Cardiac septum (tissue), 1 donor: Measurements from ENCODE around the gene GBGT1. TPM values are rescaled to one million over a fixed set of nuclear protein-coding genes. Genes with fewer than 3 reads are reported as not detected.

Experiments
- DNase-seq: peaks from one replicate; pipeline ENCODE4 v3.0.0-alpha.2; 2020; ENCODE audit warnings: low spot score
- intact Hi-C: fragments of 100-400 bp; cut with DNase I; formaldehyde crosslinking; loops from one replicate; pipeline ENCODE4 v1.14.0; 2022
- total RNA-seq: library from RNA; stranded (reverse); fragmentation: NEBNext Ultra II Directional; extraction: Animal tissue kit (Norgen Biotek cat#: 25700); gene quantifications from one replicate; pipeline ENCODE4 v1.2.1, GENCODE V29; 2021
- donor health status: DM: no; HTN: no; CAD: no.

Gene GBGT1
- total RNA-seq, 1 donor from 2014 or later: 4.6 TPM

DNA sequence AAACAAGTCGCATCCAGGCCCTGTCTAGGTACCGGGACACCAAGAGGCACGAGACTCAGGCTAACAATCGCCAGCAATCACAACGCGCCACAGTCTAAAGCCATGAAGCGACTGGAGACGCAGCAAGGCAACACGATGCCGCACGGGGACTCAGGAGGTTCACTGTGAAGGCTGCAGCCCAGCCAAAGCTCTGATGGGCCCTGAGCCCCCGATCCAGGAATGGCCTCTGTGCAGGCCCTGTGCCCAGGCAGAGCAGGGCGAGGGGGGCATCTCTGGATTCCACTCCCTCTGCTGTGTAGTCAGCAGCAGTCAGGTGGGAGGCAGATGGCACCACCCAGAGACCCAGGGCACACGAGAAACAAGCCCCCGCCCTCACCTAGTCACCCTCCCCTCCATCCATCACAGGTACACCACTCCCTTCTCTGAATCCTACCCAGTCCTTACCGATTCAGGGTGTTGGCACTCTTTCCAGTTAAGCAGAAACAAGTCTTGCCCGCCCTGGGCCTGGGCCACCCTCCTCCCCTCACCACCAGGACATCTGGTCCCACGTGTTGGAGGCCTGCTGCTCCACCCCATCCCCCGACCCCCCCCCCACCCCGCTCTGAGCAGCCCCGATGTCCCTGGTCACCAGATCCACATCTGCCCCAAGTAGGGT is 43.7 kb downstream of the GBGT1 start:
- intact Hi-C loops: loop anchor here (2.0 kb wide), 1 partner anchor 29 kb away; no protein-coding TSS in a partner anchor
- no peak for DNase-seq

GRCh38 chr9:133119103-133119845 is 44.4 kb downstream of the GBGT1 start:
- DNase-seq: no peak
- intact Hi-C loops: no loop called here

GRCh38 chr9:133118568-133118967 is 45.1 kb downstream of the GBGT1 start:
- no peak for DNase-seq
- intact Hi-C loops: no loop called here

DNA sequence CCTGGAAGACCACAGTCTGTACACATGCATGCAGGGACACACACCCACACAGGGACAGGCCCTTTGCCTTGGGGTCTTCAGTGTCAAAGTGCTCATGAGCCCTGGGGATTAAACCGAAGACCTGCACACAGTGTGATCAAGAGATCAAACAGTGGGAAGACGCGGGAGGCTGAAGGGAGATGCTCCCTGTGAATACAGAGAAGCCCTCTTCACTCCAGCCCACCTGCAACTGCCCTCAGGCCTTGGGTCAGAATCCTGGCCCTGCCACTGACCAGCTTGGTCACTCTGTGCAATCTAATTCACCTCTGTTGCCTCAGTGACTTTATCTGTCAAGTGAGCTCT is 45.6 kb downstream of the GBGT1 start:
- DNase-seq: no peak
- intact Hi-C loops: no loop called here

- intact Hi-C loops: no loop called here
- no peak for DNase-seq
Measured at GRCh38 chr9:133117271-133118178, 46.2 kb downstream of the GBGT1 start.

- no peak for DNase-seq
Measured at GRCh38 chr9:133116346-133117231, 47.1 kb downstream of the GBGT1 start.

GRCh38 chr9:133115604-133116345 is 47.9 kb downstream of the GBGT1 start:
- intact Hi-C loops: no loop called here
- no peak for DNase-seq

More at GRCh38 chr9:133116346-133117231, 47.1 kb downstream of the GBGT1 start:
- intact Hi-C loops: no loop called here

- no peak for DNase-seq
Measured at GRCh38 chr9:133114886-133115603, 48.7 kb downstream of the GBGT1 start.

GRCh38 chr9:133113949-133114885 is 49.5 kb downstream of the GBGT1 start:
- intact Hi-C loops: no loop called here
- DNase-seq: no peak

More at GRCh38 chr9:133114886-133115603, 48.7 kb downstream of the GBGT1 start:
- intact Hi-C loops: no loop called here

- intact Hi-C loops: no loop called here
- DNase-seq: no peak
Measured at GRCh38 chr9:133113163-133113948, 50.4 kb downstream of the GBGT1 start.

- DNase-seq: peak; percentile 92
- intact Hi-C loops: no loop called here
Measured at GRCh38 chr9:133112663-133113026, 51.1 kb downstream of the GBGT1 start.

GRCh38 chr9:133111808-133112662 is 51.7 kb downstream of the GBGT1 start:
- intact Hi-C loops: no loop called here

DNA sequence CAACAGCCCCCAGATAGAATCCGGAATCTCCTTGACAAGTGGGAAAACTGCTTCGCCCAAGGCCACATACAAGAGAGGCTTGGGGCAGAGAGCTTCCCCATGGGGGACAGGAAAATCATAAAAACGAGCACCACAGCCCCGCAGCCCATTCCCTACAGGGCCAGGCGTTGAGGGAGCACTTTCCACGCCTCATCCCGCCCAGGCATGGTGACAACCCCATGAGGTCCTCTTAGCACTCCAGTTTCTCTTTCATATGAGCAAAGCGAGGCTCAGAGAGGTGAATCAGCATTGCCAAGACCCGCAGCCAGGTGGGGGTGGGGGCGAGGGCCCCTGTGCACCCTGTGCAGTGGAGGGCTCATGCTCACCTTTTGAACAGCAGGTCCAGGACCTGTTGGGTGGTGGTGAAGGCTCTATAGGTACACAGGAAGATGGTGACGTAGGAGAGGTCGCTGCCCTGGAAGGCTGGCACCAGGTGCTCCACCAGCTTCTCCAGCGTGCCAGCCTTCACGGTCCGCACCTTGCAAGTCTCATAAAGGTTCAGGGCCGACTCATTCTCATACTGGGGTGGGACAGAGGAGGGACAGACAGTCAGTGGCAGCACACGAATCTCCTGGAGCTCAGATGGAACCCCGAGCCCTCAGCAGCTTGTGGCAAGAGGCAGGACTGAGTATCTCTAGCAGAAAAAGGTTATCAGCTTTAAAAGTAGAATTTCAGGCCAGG is 53.6 kb downstream of the GBGT1 start:
- intact Hi-C loops: no loop called here
- DNase-seq: no peak

More at GRCh38 chr9:133111808-133112662, 51.7 kb downstream of the GBGT1 start:
- DNase-seq: no peak

DNA sequence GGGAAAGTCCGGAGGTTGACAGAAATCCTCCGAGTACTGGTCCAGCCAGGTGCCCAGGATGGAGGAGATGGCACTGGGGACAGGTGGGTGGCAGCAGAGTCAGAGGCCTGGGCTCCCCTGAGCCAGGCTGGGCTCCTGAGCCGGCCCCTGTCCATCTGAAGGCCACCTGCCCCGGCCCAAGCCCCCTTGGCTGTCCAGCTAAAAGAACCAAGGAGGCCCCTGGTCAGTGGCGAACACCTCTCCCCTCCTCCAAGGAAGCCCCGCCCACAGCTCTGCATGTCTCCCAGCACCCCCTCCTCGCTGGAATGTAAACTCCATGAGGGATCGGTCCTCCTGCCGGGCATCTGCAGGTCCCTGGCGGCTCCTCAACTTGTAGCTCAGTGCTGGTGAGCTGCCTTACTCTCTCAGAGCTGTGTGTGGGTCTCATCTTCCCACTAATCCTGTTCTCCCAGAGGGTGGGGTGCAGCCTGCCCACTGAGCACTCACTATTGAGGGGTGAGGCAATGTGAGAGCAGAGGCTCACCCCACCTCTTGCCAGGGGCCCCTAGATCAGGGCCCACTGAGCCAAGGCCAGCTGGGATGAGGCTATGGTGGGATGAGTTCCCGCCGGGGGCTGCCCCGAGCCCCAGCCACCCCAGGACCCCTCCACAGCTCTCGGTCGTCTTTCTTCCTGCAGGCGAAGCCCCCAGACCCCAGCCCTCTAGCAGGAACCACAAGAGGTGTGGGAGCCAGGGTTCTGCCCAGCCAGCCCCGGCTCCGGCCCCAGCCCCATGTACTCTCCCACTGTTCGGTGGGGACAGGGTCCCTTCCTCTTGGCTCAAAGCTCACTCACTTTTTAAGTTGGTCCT is 54.7 kb downstream of the GBGT1 start:
- no peak for DNase-seq
- intact Hi-C loops: no loop called here
